HepG2 (cell line): ENCODE results near the gene PLA2G7. TPM values are rescaled to one million over a fixed set of nuclear protein-coding genes. Genes with fewer than 3 reads are reported as not detected.

Experiments
- ATAC-seq: fragments of 200-7000 bp; cut with Tn5 transposase; 3 replicates; pipeline ENCODE4 v1.9.1; 2020; ENCODE audit warnings: mild to moderate bottlenecking, moderate library complexity
- BruUV-seq: library from RNA; stranded (reverse); fragments of 400-500 nt; replicated peaks from 2 replicates; lab custom pipeline; 2021; lab: Mats Ljungman, UMichigan
- CTCF ChIA-PET: fragments of 300-600 bp; formaldehyde crosslinking; extraction: SDS; loops from one replicate; lab custom pipeline; 2021; ENCODE audit warnings: low total read pairs, inconsistent platforms, low intra/inter-chr PET ratio; lab: Yijun Ruan, JAX
- POLR2A ChIA-PET: fragments of 350-600 bp; sonication (Branson Sonifier 250); formaldehyde crosslinking; loops from one replicate; lab custom pipeline; 2020; ENCODE audit warnings: antibody characterized with exemption, inconsistent platforms; lab: Yijun Ruan, JAX
- DNase-seq: peaks from one replicate; pipeline ENCODE4 v3.0.0-alpha.2; 2015; ENCODE audit warnings: low spot score
- FAIRE-seq: peaks from 3 replicates; lab custom pipeline; 2011; peaks lifted over from hg19 to GRCh38; lab: Jason Lieb, UNC
- H2AFZ ChIP-seq: one replicate; pipeline ENCODE4 v1.6.1; 2011; ENCODE audit warnings: low read length, inconsistent platforms
- H3K27ac ChIP-seq: fragments of 300-600 bp; 3 replicates; pipeline ENCODE4 v1.8.0; 2011; ENCODE audit warnings: mixed run types, mild to moderate bottlenecking, mixed read lengths, low read length, inconsistent platforms; ENCODE audit not compliant: insufficient read depth; ENCODE audit errors: extremely low read length
- H3K27me3 ChIP-seq, 2 experiments: fragments of 200-600 bp in 1 of 2; 2 replicates in 1 of 2; 3 replicates in 1 of 2; pipeline versions ENCODE4 v1.6.0 to v1.8.0; 2011; ENCODE audit warnings: low read length in 2 of 2, mild to moderate bottlenecking in 2 of 2, moderate library complexity in 2 of 2, inconsistent platforms in 1 of 2; ENCODE audit not compliant: insufficient read depth in 2 of 2, control insufficient read depth in 1 of 2
- H3K36me3 ChIP-seq, 2 experiments: fragments of 200-600 bp in 1 of 2; replicated peaks in 1 of 2; 2 replicates in 1 of 2; 3 replicates in 1 of 2; pipeline versions ENCODE4 v1.5.1 to v1.8.0; 2011; ENCODE audit warnings: low read length in 2 of 2, inconsistent platforms in 1 of 2; ENCODE audit not compliant: insufficient read depth in 2 of 2, control insufficient read depth in 1 of 2
- H3K4me1 ChIP-seq: 2 replicates; pipeline ENCODE4 v1.5.1; 2012; ENCODE audit warnings: low read length, inconsistent platforms; ENCODE audit not compliant: insufficient read depth
- H3K4me2 ChIP-seq: 2 replicates; pipeline ENCODE4 v1.6.0; 2011; ENCODE audit warnings: low read depth, low read length, inconsistent platforms
- H3K4me3 ChIP-seq, 3 experiments: fragments of 200-600 bp in 1 of 3; sonication (generic), shearing (Covaris generic) in 1 of 3; replicated peaks in 1 of 3; 2 replicates each; pipeline ENCODE4 v1.5.1; 2011 to 2016; ENCODE audit warnings: low read length in 3 of 3, inconsistent platforms in 2 of 3, low read depth in 2 of 3, mild to moderate bottlenecking in 2 of 3, control low read depth in 1 of 3, mixed read lengths in 1 of 3; ENCODE audit not compliant: insufficient read depth in 1 of 3
- H3K79me2 ChIP-seq: one replicate; pipeline ENCODE4 v1.6.1; 2011; ENCODE audit warnings: low read length, inconsistent platforms; ENCODE audit not compliant: insufficient read depth
- H3K9ac ChIP-seq: 2 replicates; pipeline ENCODE4 v1.6.0; 2011; ENCODE audit warnings: mild to moderate bottlenecking, low read depth, low read length, inconsistent platforms; ENCODE audit not compliant: insufficient read depth
- H3K9me3 ChIP-seq: 2 replicates; pipeline ENCODE4 v1.5.1; 2012; ENCODE audit warnings: mild to moderate bottlenecking, low read length
- H4K20me1 ChIP-seq: 2 replicates; pipeline ENCODE4 v1.6.0; 2011; ENCODE audit warnings: inconsistent platforms, mild to moderate bottlenecking, low read length, moderate library complexity; ENCODE audit not compliant: insufficient read depth
- FOXO1 ChIP-seq: sonication (generic); formaldehyde crosslinking; IDR thresholded peaks from 2 replicates; pipeline ENCODE4 v1.4.0; 2020; ENCODE audit warnings: missing genetic modification reagents
- HNRNPK ChIP-seq: fragments of 200-400 bp; formaldehyde crosslinking; IDR thresholded peaks from 2 replicates; pipeline ENCODE4 v1.6.1; 2018; ENCODE audit warnings: low read length, low read depth, moderate library complexity, mild to moderate bottlenecking; ENCODE audit not compliant: poor library complexity, severe bottlenecking
- LRRFIP1 ChIP-seq: sonication (generic); formaldehyde crosslinking; conservative IDR thresholded peaks from 2 replicates; pipeline ENCODE4 v1.4.0; 2020; ENCODE audit warnings: missing genetic modification reagents
- MAFF ChIP-seq: IDR thresholded peaks from 2 replicates; pipeline ENCODE4 v1.6.1; 2011; ENCODE audit warnings: low read depth, low read length, improper control_type of control experiment
- MAFK ChIP-seq, 2 experiments: IDR thresholded peaks in 1 of 2; conservative IDR thresholded peaks in 1 of 2; 2 replicates each; pipeline ENCODE4 v1.6.1; 2011; ENCODE audit warnings: improper control_type of control experiment in 2 of 2, low read length in 2 of 2
- MNT ChIP-seq: fragments of 450-650 bp; IDR thresholded peaks from 2 replicates; pipeline ENCODE4 v1.6.1; 2016
- WGBS: methylation state at CpG from one replicate; pipeline ENCODE4 v1.1.6; 2017; ENCODE audit warnings: low lambda C conversion rate; 5-methylcytosine and 5-hydroxymethylcytosine counted together
- in situ Hi-C: cut with HindIII; loops from 2 replicates; pipeline ENCODE4 v1.10.0; 2017; ENCODE audit warnings: low pct_unique_long_range_greater_than_20kb; ENCODE audit not compliant: extremely low pct_ligation_motif_present
- intact Hi-C: fragments of 100-400 bp; cut with micrococcal nuclease; formaldehyde crosslinking; loops from one replicate; pipeline ENCODE4 v1.10.0; 2022; ENCODE audit not compliant: unreplicated experiment
- polyA plus RNA-seq, 8 experiments: library from polyadenylated mRNA; depleted of rRNA in 3 of 8; stranded (reverse) in 7 of 8; unstranded in 1 of 8; fragments of >200 nt; fragmentation: Illumina TruSeq in 4 of 8; extraction: Trizol in 4 of 8; gene quantifications; 2 replicates each; pipeline versions ENCODE4 v1.2.1 to v1.2.3, GENCODE V29; 2011 to 2016; ENCODE audit warnings: low read depth in 4 of 8, missing spikeins in 1 of 8, mixed read lengths in 1 of 8; ENCODE audit not compliant: insufficient read depth in 1 of 8
- total RNA-seq, 5 experiments: library from RNA; depleted of rRNA; stranded (reverse); fragments of >200 nt; fragmentation: Illumina TruSeq; extraction: Trizol; gene quantifications; 2 replicates each; pipeline ENCODE4 v1.2.3, GENCODE V29; 2016; ENCODE audit warnings: low read depth in 1 of 5

The PLA2G7 gene
- total and polyA plus RNA-seq, 2 of the 13 experiments (the other 11 are each of a cell fraction or from before 2014, with no cell fraction given): not detected

- no peak overlapping the region for H3K9ac ChIP-seq
- no peak for ATAC-seq
- TF ChIP-seq MAFF (peak; percentile 92), MAFK (conservative IDR thresholded peaks at IDR 0.05 in 1 of 2, IDR thresholded peaks at IDR 0.05 in 1 of 2; ENCODE audit: low read length in 2 of 2) (peak; percentile 91 to 94), FOXO1 (CRISPR knock-in tag) (no peak), LRRFIP1 (CRISPR knock-in tag) (no peak), HNRNPK (no peak), MNT (peak; percentile 92)
- TF ChIP-seq, all 625 proteins: peak for 3
- Histone ChIP-seq H3K27ac (no peak overlapping the region), H3K4me3 (no peak overlapping the region), H3K27me3 (no peaks in the 10 kb centered on the region), H3K36me3 (no peaks in the 10 kb centered on the region), H3K4me2 (no peak overlapping the region), H3K4me1 (no peaks in the 10 kb centered on the region), H2AFZ (no peak overlapping the region), H3K79me2 (no peaks in the 10 kb centered on the region), H4K20me1 (no peaks in the 10 kb centered on the region), H3K9me3 (no peaks in the 10 kb centered on the region)
- BruUV-seq: no TSS peak
- no peak for FAIRE-seq
- 55% methylated on average over 4 of the region's 4 CpGs for WGBS
- DNase-seq: no peak
- CTCF ChIA-PET: no interaction called here
- intact Hi-C loops: no loop called here
- POLR2A ChIA-PET: no interaction called here
- in situ Hi-C loops: no loop called here
These were observed 24.0 kb upstream of the PLA2G7 start for GRCh38 chr6:46758960-46759753.
